Gastrocnemius medialis (tissue), 4 donors: ENCODE data around the gene CYP39A1.

Source experiments
- CTCF ChIP-seq, 5 experiments: fragments of 450-650 bp in 3 of 5; fragments of 200-600 bp in 2 of 5; sonication (generic) in 2 of 5; IDR thresholded peaks in 4 of 5; conservative IDR thresholded peaks in 1 of 5; 1 replicate in 4 of 5; 2 replicates in 1 of 5; pipeline ENCODE4 v1.5.1; 2016 to 2019; ENCODE audit warnings: antibody characterized with exemption in 5 of 5, mild to moderate bottlenecking in 3 of 5, moderate library complexity in 3 of 5
- POLR2A ChIP-seq, 2 donors: fragments of 450-650 bp; IDR thresholded peaks; one replicate each; pipeline ENCODE4 v1.6.1; 2017; ENCODE audit warnings: antibody characterized with exemption in 2 of 2, mild to moderate bottlenecking in 2 of 2, moderate library complexity in 2 of 2

DNA sequence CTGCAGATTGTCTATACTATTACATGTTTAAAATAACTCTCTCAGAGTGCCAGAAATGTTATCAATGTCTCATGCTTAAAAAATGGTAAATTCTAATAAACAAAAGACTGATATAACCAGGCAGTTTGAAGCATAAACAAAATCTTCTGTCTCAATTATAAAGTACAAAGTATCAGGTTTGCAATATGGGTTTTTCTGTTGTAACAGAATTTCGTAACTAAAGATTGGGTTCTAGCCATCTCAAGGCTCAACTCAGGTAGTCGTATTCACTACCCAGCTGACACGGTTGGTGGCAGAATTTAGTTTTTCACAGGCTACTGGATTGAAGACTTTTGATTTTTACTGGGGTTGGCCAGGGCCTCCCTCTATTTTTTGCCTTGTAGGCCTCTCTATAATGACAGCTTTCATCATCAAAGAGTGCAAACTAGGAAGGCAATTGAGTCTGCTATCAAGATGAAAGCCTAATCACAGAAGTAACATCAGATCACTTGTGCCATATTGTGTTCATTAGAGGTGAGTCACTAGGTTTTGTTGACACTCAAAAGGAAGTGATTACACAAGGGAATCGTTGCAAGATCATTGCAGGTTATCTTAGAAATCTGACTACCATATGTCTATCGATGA is 3.6 kb downstream of the CYP39A1 start:
- TF ChIP-seq CTCF (IDR thresholded peaks at IDR 0.05 in 4 of 5, conservative IDR thresholded peaks at IDR 0.05 in 1 of 5) (no peak), POLR2A (IDR thresholded peaks at IDR 0.05) (no peak)
